Measurements from ENCODE around the gene C1QTNF12. TPM values are rescaled to one million over a fixed set of nuclear protein-coding genes. Genes with fewer than 3 reads are reported as not detected.

Gene C1QTNF12
- polyA plus RNA-seq, 2 donors = 1.6 to 3.0 TPM

- no peaks in the 10 kb centered on the region for H3K27me3 ChIP-seq (ENCODE audit: control insufficient read depth in 1 of 2, insufficient read depth in 2 of 2, low read length in 2 of 2)
- peaks cover 9 to 27% of the 10 kb centered on the region in 2 donors for H3K36me3 ChIP-seq (ENCODE audit: control insufficient read depth in 2 of 2, insufficient read depth in 2 of 2, low read length in 1 of 2)
- peak within 1 kb of the TSS; percentile 89 to 97 for H3K27ac ChIP-seq (ENCODE audit: low read depth in 2 of 2, low read length in 1 of 2)
- 0 to 1% methylated on average over 91 to 99 of the region's 99 CpGs for WGBS, 2 donors
- H3K4me1 ChIP-seq (ENCODE audit: control insufficient read depth in 2 of 2, insufficient read depth in 2 of 2, low read length in 1 of 2) = peaks cover 4 to 29% of the 10 kb centered on the region in 2 donors
- peak within 1 kb of the TSS; percentile 88 to 91 for H3K4me3 ChIP-seq (ENCODE audit: low read depth in 1 of 2, low read length in 2 of 2)
- no peaks in the 10 kb centered on the region for H3K9me3 ChIP-seq (ENCODE audit: control insufficient read depth in 2 of 2, insufficient read depth in 1 of 2, low read depth in 1 of 2, low read length in 1 of 2)
These were observed 14.9 kb downstream of the C1QTNF12 start, which contains the start of gene SDF4 for GRCh38 chr1:1231400-1232207. Gene SDF4, minus strand, starts transcription at chr1:1232001. Its CDS starts 3,229 bp downstream, at chr1:1228772.

- Histone ChIP-seq H3K4me3 (ENCODE audit: low read depth in 1 of 2, low read length in 2 of 2) (peak overlapping the region; percentile 88 to 91), H3K4me1 (ENCODE audit: control insufficient read depth in 2 of 2, insufficient read depth in 2 of 2, low read length in 1 of 2) (peaks cover 4 to 29% of the 10 kb centered on the region in 2 donors), H3K27ac (ENCODE audit: low read depth in 2 of 2, low read length in 1 of 2) (peak overlapping the region; percentile 89 to 97), H3K36me3 (ENCODE audit: control insufficient read depth in 2 of 2, insufficient read depth in 2 of 2, low read length in 1 of 2) (peaks cover 9 to 33% of the 10 kb centered on the region in 2 donors), H3K9me3 (ENCODE audit: control insufficient read depth in 2 of 2, insufficient read depth in 1 of 2, low read depth in 1 of 2, low read length in 1 of 2) (no peaks in the 10 kb centered on the region), H3K27me3 (ENCODE audit: control insufficient read depth in 1 of 2, insufficient read depth in 2 of 2, low read length in 2 of 2) (no peaks in the 10 kb centered on the region)
- WGBS, 2 donors = 12% methylated on average over 24 of the region's 24 CpGs
These were observed 15.7 kb downstream of the C1QTNF12 start for GRCh38 chr1:1230656-1231399.

- Histone ChIP-seq H3K9me3 (ENCODE audit: control insufficient read depth in 2 of 2, insufficient read depth in 1 of 2, low read depth in 1 of 2, low read length in 1 of 2) (no peaks in the 10 kb centered on the region), H3K4me3 (ENCODE audit: low read depth in 1 of 2, low read length in 2 of 2) (no peak overlapping the region), H3K27ac (ENCODE audit: low read depth in 2 of 2, low read length in 1 of 2) (no peak overlapping the region), H3K4me1 (ENCODE audit: control insufficient read depth in 2 of 2, insufficient read depth in 2 of 2, low read length in 1 of 2) (peaks cover 8 to 39% of the 10 kb centered on the region in 2 donors), H3K27me3 (ENCODE audit: control insufficient read depth in 1 of 2, insufficient read depth in 2 of 2, low read length in 2 of 2) (no peaks in the 10 kb centered on the region), H3K36me3 (ENCODE audit: control insufficient read depth in 2 of 2, insufficient read depth in 2 of 2, low read length in 1 of 2) (peaks cover 12 to 41% of the 10 kb centered on the region in 2 donors)
- WGBS, 2 donors = 90 to 93% methylated on average over 19 of the region's 19 CpGs
These were observed 16.8 kb downstream of the C1QTNF12 start for GRCh38 chr1:1229770-1230169.

- H3K9me3 ChIP-seq (ENCODE audit: control insufficient read depth in 2 of 2, insufficient read depth in 1 of 2, low read depth in 1 of 2, low read length in 1 of 2) = no peaks in the 10 kb centered on the region
- peaks cover 12 to 47% of the 10 kb centered on the region in 2 donors for H3K36me3 ChIP-seq (ENCODE audit: control insufficient read depth in 2 of 2, insufficient read depth in 2 of 2, low read length in 1 of 2)
- 87 to 89% methylated on average over 28 of the region's 28 CpGs for WGBS, 2 donors
- no peak overlapping the region for H3K4me3 ChIP-seq (ENCODE audit: low read depth in 1 of 2, low read length in 2 of 2)
- H3K27ac ChIP-seq (ENCODE audit: low read depth in 2 of 2, low read length in 1 of 2) = no peak overlapping the region
- H3K27me3 ChIP-seq (ENCODE audit: control insufficient read depth in 1 of 2, insufficient read depth in 2 of 2, low read length in 2 of 2) = no peaks in the 10 kb centered on the region
- H3K4me1 ChIP-seq (ENCODE audit: control insufficient read depth in 2 of 2, insufficient read depth in 2 of 2, low read length in 1 of 2) = peaks cover 8 to 39% of the 10 kb centered on the region in 2 donors
These were observed 17.8 kb downstream of the C1QTNF12 start for GRCh38 chr1:1228596-1229321.

DNA sequence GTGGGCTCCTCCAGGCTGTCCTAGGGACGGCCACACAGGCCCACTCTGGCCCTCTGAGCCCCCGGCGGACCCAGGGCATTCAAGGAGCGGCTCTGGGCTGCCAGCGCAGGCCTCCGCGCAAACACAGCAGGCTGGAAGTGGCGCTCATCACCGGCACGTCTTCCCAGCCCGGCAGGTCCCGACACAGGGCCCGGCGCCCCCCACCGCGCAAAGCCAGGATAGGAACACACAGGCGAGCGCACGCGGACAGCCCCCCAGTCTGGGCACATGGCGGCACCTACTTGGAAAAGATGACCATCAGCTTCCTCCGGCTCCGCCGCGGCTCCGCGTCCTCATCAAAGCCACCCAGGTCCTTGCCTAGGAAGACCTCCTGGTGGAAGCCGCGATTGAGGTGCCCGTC is 18.3 kb downstream of the C1QTNF12 start:
- WGBS, 2 donors = 95 to 97% methylated on average over 30 of the region's 30 CpGs
- no peak overlapping the region for H3K4me3 ChIP-seq (ENCODE audit: low read depth in 1 of 2, low read length in 2 of 2)
- peaks cover 12 to 51% of the 10 kb centered on the region in 2 donors for H3K36me3 ChIP-seq (ENCODE audit: control insufficient read depth in 2 of 2, insufficient read depth in 2 of 2, low read length in 1 of 2)
- H3K27me3 ChIP-seq (ENCODE audit: control insufficient read depth in 1 of 2, insufficient read depth in 2 of 2, low read length in 2 of 2) = no peaks in the 10 kb centered on the region
- H3K9me3 ChIP-seq (ENCODE audit: control insufficient read depth in 2 of 2, insufficient read depth in 1 of 2, low read depth in 1 of 2, low read length in 1 of 2) = no peaks in the 10 kb centered on the region
- peaks cover 8 to 37% of the 10 kb centered on the region in 2 donors for H3K4me1 ChIP-seq (ENCODE audit: control insufficient read depth in 2 of 2, insufficient read depth in 2 of 2, low read length in 1 of 2)
- H3K27ac ChIP-seq (ENCODE audit: low read depth in 2 of 2, low read length in 1 of 2) = no peak overlapping the region

DNA sequence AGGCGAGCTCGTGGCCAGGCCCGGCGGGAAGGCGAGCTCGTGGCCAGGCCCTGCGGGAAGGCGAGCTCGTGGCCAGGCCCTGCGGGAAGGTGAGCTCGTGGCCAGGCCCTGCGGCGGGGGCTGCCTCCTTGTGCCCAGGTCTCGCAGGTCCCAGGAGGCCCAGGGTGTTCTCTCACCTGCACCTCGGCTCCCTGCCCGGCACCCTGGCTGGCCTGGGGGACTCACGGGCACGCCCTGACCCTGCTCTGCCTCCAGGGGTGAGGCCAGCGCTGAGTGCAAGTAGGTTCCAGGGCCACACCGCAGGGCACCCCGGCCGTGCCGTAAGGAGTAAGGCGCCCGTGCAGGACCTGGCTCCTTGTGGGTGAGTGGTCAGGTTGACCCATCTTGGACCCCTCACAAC is 19.1 kb downstream of the C1QTNF12 start:
- 93 to 95% methylated on average over 19 to 25 of the region's 25 CpGs for WGBS, 2 donors
- H3K9me3 ChIP-seq (ENCODE audit: control insufficient read depth in 2 of 2, insufficient read depth in 1 of 2, low read depth in 1 of 2, low read length in 1 of 2) = peaks cover 0 to 3% of the 10 kb centered on the region in 2 donors
- H3K27me3 ChIP-seq (ENCODE audit: control insufficient read depth in 1 of 2, insufficient read depth in 2 of 2, low read length in 2 of 2) = no peaks in the 10 kb centered on the region
- H3K36me3 ChIP-seq (ENCODE audit: control insufficient read depth in 2 of 2, insufficient read depth in 2 of 2, low read length in 1 of 2) = peaks cover 15 to 59% of the 10 kb centered on the region in 2 donors
- H3K4me3 ChIP-seq (ENCODE audit: low read depth in 1 of 2, low read length in 2 of 2) = no peak overlapping the region
- H3K27ac ChIP-seq (ENCODE audit: low read depth in 2 of 2, low read length in 1 of 2) = no peak overlapping the region
- peaks cover 6 to 32% of the 10 kb centered on the region in 2 donors for H3K4me1 ChIP-seq (ENCODE audit: control insufficient read depth in 2 of 2, insufficient read depth in 2 of 2, low read length in 1 of 2)

DNA sequence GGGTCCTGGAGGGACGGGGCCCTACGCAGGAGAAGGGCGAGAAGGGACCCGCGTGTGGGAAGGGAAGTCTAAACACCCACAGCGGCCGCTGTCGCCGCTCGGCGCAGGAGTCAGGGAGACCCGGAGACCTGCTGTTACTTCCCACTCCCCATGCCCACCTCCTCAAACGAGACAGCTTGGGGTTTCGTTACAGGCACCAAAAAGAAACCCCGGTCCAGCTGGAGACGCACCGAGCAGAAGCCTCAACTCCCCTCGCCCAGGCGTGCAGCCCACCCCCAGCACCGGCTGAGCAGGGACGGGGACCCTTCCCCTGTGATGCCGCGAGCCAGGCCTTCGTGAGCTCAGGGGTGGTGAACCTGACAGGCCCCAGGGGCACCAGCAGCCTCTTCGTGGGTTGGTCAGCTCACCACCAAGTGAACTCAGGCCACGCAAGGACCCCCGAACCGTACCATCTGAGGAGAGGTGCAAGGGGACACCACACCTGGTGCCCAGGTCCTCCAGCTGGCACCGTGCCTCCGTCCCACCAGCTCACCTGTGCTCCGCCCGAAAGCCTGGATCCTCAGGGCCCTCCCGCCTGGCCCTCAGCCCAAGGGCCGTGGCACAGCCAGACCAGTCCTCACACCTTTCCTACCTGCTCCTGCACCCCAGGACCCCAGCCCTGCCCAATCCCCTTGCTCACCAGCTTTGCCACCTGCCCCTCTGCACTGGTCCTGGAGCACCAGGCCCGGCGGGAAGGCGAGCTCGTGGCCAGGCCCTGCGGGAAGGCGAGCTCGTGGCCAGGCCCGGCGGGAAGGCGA is 19.8 kb downstream of the C1QTNF12 start:
- Histone ChIP-seq H3K27ac (ENCODE audit: low read depth in 2 of 2, low read length in 1 of 2) (no peak overlapping the region), H3K27me3 (ENCODE audit: control insufficient read depth in 1 of 2, insufficient read depth in 2 of 2, low read length in 2 of 2) (no peaks in the 10 kb centered on the region), H3K4me1 (ENCODE audit: control insufficient read depth in 2 of 2, insufficient read depth in 2 of 2, low read length in 1 of 2) (peaks cover 7 to 33% of the 10 kb centered on the region in 2 donors), H3K9me3 (ENCODE audit: control insufficient read depth in 2 of 2, insufficient read depth in 1 of 2, low read depth in 1 of 2, low read length in 1 of 2) (peaks cover 0 to 3% of the 10 kb centered on the region in 2 donors), H3K36me3 (ENCODE audit: control insufficient read depth in 2 of 2, insufficient read depth in 2 of 2, low read length in 1 of 2) (peaks cover 17 to 61% of the 10 kb centered on the region in 2 donors), H3K4me3 (ENCODE audit: low read depth in 1 of 2, low read length in 2 of 2) (no peak overlapping the region)
- WGBS, 2 donors = 91 to 92% methylated on average over 41 to 44 of the region's 44 CpGs

DNA sequence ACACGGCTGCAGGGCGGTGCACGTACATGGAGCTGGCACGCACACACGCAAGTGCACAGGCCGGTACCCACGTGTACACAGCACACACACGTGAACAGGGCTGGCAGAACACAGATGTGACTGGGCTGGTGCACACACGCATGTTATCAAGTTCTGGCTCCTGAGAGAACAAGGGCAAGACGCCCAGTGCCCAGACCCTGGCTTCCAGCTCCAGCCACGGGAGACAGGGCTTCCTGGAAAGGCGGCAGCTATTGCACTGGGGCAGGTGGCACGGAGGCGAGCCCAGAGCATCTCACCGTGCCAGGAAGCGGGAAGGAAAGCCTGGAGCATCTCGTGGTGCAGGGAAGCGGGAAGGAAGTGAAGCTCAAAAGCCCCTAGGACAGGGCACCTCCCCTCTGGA is 20.6 kb downstream of the C1QTNF12 start:
- peaks cover 7 to 33% of the 10 kb centered on the region in 2 donors for H3K4me1 ChIP-seq (ENCODE audit: control insufficient read depth in 2 of 2, insufficient read depth in 2 of 2, low read length in 1 of 2)

More for the DNA sequence above, 20.6 kb downstream of the C1QTNF12 start:
- Histone ChIP-seq H3K27ac (ENCODE audit: low read depth in 2 of 2, low read length in 1 of 2) (no peak overlapping the region), H3K27me3 (ENCODE audit: control insufficient read depth in 1 of 2, insufficient read depth in 2 of 2, low read length in 2 of 2) (no peaks in the 10 kb centered on the region), H3K4me3 (ENCODE audit: low read depth in 1 of 2, low read length in 2 of 2) (no peak overlapping the region), H3K36me3 (ENCODE audit: control insufficient read depth in 2 of 2, insufficient read depth in 2 of 2, low read length in 1 of 2) (peaks cover 19 to 65% of the 10 kb centered on the region in 2 donors), H3K9me3 (ENCODE audit: control insufficient read depth in 2 of 2, insufficient read depth in 1 of 2, low read depth in 1 of 2, low read length in 1 of 2) (peaks cover 0 to 3% of the 10 kb centered on the region in 2 donors)
- WGBS, 2 donors = 72 to 79% methylated on average over 18 of the region's 18 CpGs
